Upper lobe of left lung (tissue), 6 donors: ENCODE results near the gene OPCML. TPM values are rescaled to one million over a fixed set of nuclear protein-coding genes. Genes with fewer than 3 reads are reported as not detected.
A peak's percentile ranks its signal among the peaks of the same experiment; 100 is the strongest.

Experiments
- ATAC-seq, 2 donors: fragments of 200-7000 bp; cut with Tn5 transposase; one replicate each; pipeline ENCODE4 v1.9.1; 2022; ENCODE audit warnings: mild to moderate bottlenecking in 2 of 2, moderate library complexity in 2 of 2; ENCODE audit not compliant: low FRiP score in 2 of 2
- DNase-seq, 2 donors: peaks; one replicate each; pipeline ENCODE4 v3.0.0-alpha.2; 2019 to 2020
- H3K27ac ChIP-seq, 4 donors: fragments of 200-600 bp; sonication (generic); one replicate each; pipeline ENCODE4 v1.5.1; 2016 to 2019
- H3K27me3 ChIP-seq, 4 donors: fragments of 200-600 bp; sonication (generic); one replicate each; pipeline ENCODE4 v1.5.1; 2017 to 2019
- H3K36me3 ChIP-seq, 4 donors: fragments of 200-600 bp; sonication (generic); one replicate each; pipeline ENCODE4 v1.5.1; 2016 to 2019
- H3K4me1 ChIP-seq, 4 donors: fragments of 200-600 bp; sonication (generic); one replicate each; pipeline ENCODE4 v1.5.1; 2018 to 2019
- H3K4me3 ChIP-seq, 4 donors: fragments of 200-600 bp; sonication (generic); one replicate each; pipeline ENCODE4 v1.5.1; 2017 to 2019; ENCODE audit warnings: mild to moderate bottlenecking in 2 of 4, moderate library complexity in 1 of 4
- H3K9me3 ChIP-seq, 4 donors: fragments of 200-600 bp; sonication (generic); one replicate each; pipeline ENCODE4 v1.5.1; 2018 to 2019
- CTCF ChIP-seq, 6 experiments: fragments of 450-650 bp in 4 of 6; fragments of 200-600 bp in 2 of 6; sonication (generic) in 2 of 6; IDR thresholded peaks; one replicate each; pipeline ENCODE4 v1.5.1; 2016 to 2019; ENCODE audit warnings: antibody characterized with exemption in 6 of 6
- EP300 ChIP-seq, 4 donors: sonication (generic); formaldehyde crosslinking; IDR thresholded peaks; one replicate each; pipeline ENCODE4 v1.5.1; 2017; ENCODE audit warnings: antibody characterized with exemption in 4 of 4, control low read depth in 2 of 4
- POLR2A ChIP-seq, 4 donors: fragments of 450-650 bp; IDR thresholded peaks; one replicate each; pipeline ENCODE4 v1.5.1; 2016 to 2017; ENCODE audit warnings: antibody characterized with exemption in 4 of 4, mild to moderate bottlenecking in 2 of 4
- POLR2AphosphoS5 ChIP-seq, 2 donors: sonication (generic); formaldehyde crosslinking; IDR thresholded peaks; one replicate each; pipeline ENCODE4 v1.5.1; 2017; ENCODE audit warnings: antibody characterized with exemption in 2 of 2
- WGBS, 2 donors: methylation state at CpG; one replicate each; pipeline ENCODE4 v1.1.5; 2017 to 2018; 5-methylcytosine and 5-hydroxymethylcytosine counted together
- total RNA-seq, 6 donors: library from RNA; depleted of rRNA in 4 of 6; stranded (reverse); fragments of >200 nt in 4 of 6; gene quantifications; one replicate each; pipeline versions ENCODE4 v1.1.0 to v1.2.1, GENCODE V29; 2016 to 2021
- donor health status: DM: no; HTN: no; CAD: no; lungs with moderate emphysema.
- donor health status: DM: no; HTN: yes; CAD: no; lungs with severe emphysema.

OPCML gene
- total RNA-seq, 6 donors from 2014 or later = 0.10 TPM; not detected in 5

DNA sequence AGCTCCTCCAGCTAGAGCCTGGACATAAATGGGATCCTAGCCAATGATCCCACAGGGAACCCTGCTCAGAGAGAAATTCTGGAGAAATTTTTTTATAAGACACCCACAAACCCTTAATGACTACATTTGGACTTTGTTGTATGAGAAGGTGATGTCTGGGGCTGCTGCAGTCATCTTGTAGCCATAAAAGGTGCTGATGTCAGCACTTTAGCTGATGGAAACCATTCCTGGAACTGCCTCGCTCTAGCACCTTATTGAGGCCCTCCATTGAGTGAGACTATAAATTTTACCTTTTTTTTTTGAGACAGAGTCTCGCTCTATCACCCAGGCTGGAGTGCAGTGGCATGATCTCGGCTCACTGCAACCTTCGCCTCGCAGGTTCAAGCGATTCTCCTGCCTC, 610.7 kb downstream of the OPCML start:
- no peaks in the 10 kb centered on the region for H3K36me3 ChIP-seq
- no peak for TF ChIP-seq POLR2A (IDR thresholded peaks at IDR 0.05)
- no peak for TF ChIP-seq CTCF (IDR thresholded peaks at IDR 0.05)
- no peak for TF ChIP-seq POLR2AphosphoS5 (IDR thresholded peaks at IDR 0.05)
- TF ChIP-seq EP300 (IDR thresholded peaks at IDR 0.05) = no peak
- ATAC-seq (no peak), DNase-seq (no peak)
- WGBS, 2 donors = 92% methylated on average over 6 of the region's 6 CpGs
- no peaks in the 10 kb centered on the region for H3K9me3 ChIP-seq
- no peaks in the 10 kb centered on the region for H3K27me3 ChIP-seq
- no peak overlapping the region for H3K27ac ChIP-seq
- no peak overlapping the region for H3K4me3 ChIP-seq
- H3K4me1 ChIP-seq = no peaks in the 10 kb centered on the region

- WGBS, 2 donors = 76 to 83% methylated on average over 20 of the region's 20 CpGs
- Histone ChIP-seq H3K9me3 (no peaks in the 10 kb centered on the region), H3K27me3 (no peaks in the 10 kb centered on the region), H3K27ac (no peak overlapping the region), H3K36me3 (no peaks in the 10 kb centered on the region), H3K4me1 (no peaks in the 10 kb centered on the region), H3K4me3 (no peak overlapping the region)
- TF ChIP-seq EP300 (IDR thresholded peaks at IDR 0.05) (no peak), POLR2A (IDR thresholded peaks at IDR 0.05) (no peak), POLR2AphosphoS5 (IDR thresholded peaks at IDR 0.05) (no peak), CTCF (IDR thresholded peaks at IDR 0.05) (no peak)
- peak in 1 of 2 donors; percentile 45 for DNase-seq
- no peak for ATAC-seq
Measured at GRCh38 chr11:132920451-132921096, 611.7 kb downstream of the OPCML start.

DNA sequence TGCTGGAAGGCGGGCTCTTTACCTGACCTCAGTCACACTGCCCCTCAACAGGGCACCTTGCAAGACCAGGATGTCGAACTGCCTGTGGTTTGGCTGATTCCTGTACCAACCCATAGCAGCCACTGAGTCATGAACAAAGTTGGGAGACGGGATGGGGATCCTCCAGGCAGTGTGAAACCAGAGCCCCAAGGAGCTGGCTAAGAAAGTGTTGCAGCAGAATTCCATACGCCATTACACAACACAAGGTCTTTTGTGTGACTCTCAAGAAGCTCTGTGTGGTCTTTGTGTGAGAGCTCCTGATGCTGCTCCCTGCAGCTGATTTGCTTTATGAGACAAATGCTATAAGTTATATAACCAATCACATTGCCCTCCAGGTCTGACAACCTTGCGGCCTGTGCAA, 617.7 kb downstream of the OPCML start:
- ATAC-seq (no peak), DNase-seq (no peak)
- Histone ChIP-seq H3K27me3 (no peaks in the 10 kb centered on the region), H3K36me3 (no peaks in the 10 kb centered on the region), H3K4me1 (no peaks in the 10 kb centered on the region), H3K9me3 (no peaks in the 10 kb centered on the region), H3K4me3 (no peak overlapping the region), H3K27ac (no peak overlapping the region)
- WGBS, 2 donors = 89 to 94% methylated on average over 5 of the region's 5 CpGs
- TF ChIP-seq CTCF (IDR thresholded peaks at IDR 0.05) (no peak), POLR2AphosphoS5 (IDR thresholded peaks at IDR 0.05) (no peak), EP300 (IDR thresholded peaks at IDR 0.05) (no peak), POLR2A (IDR thresholded peaks at IDR 0.05) (no peak)

DNA sequence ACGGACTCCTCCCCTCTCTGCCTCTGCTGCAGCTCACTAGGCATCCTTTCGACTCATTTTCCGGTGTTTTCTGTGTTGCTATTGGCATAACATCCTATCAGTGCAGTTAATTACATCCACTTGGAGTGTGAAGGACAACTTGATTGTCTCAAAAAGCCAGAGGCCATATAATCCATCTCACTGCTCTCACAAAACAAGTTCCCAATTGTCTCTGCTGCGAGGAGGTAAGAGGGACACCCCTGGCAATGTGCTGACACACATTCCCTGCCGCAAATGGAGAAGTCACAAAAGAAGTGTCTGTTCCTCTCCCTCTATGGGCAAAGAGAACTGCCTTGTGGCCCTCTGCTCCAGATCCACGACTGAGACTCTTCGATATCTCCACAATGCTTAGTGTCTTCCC, 618.4 kb downstream of the OPCML start:
- ATAC-seq (no peak), DNase-seq (no peak)
- Histone ChIP-seq H3K27ac (no peak overlapping the region), H3K4me1 (no peaks in the 10 kb centered on the region), H3K9me3 (no peaks in the 10 kb centered on the region), H3K27me3 (no peaks in the 10 kb centered on the region), H3K36me3 (no peaks in the 10 kb centered on the region), H3K4me3 (no peak overlapping the region)
- TF ChIP-seq POLR2A (IDR thresholded peaks at IDR 0.05) (no peak), CTCF (IDR thresholded peaks at IDR 0.05) (no peak), EP300 (IDR thresholded peaks at IDR 0.05) (no peak), POLR2AphosphoS5 (IDR thresholded peaks at IDR 0.05) (no peak)
- 83 to 89% methylated on average over 7 of the region's 7 CpGs for WGBS, 2 donors

- no peak overlapping the region for H3K4me3 ChIP-seq
- WGBS, 2 donors = 91 to 93% methylated on average over 6 of the region's 6 CpGs
- ATAC-seq (no peak), DNase-seq (no peak)
- H3K36me3 ChIP-seq = no peaks in the 10 kb centered on the region
- no peaks in the 10 kb centered on the region for H3K27me3 ChIP-seq
- TF ChIP-seq EP300 (IDR thresholded peaks at IDR 0.05) (no peak), POLR2AphosphoS5 (IDR thresholded peaks at IDR 0.05) (no peak), CTCF (IDR thresholded peaks at IDR 0.05) (no peak), POLR2A (IDR thresholded peaks at IDR 0.05) (no peak)
- H3K27ac ChIP-seq = no peak overlapping the region
- no peaks in the 10 kb centered on the region for H3K9me3 ChIP-seq
- H3K4me1 ChIP-seq = no peaks in the 10 kb centered on the region
Measured at GRCh38 chr11:132913295-132913694, 619.0 kb downstream of the OPCML start.
